Measurements from ENCODE around the gene HHEX. TPM values are rescaled to one million over a fixed set of nuclear protein-coding genes. Genes with fewer than 3 reads are reported as not detected.
"Not testable (repeated sequence)": the region's sequence is repeated elsewhere in the genome, so short reads cannot be mapped to it uniquely, and the experiment has no call there.

Gene HHEX
- total RNA-seq, 2 donors from 2014 or later: 96.5 to 113 TPM

DNA sequence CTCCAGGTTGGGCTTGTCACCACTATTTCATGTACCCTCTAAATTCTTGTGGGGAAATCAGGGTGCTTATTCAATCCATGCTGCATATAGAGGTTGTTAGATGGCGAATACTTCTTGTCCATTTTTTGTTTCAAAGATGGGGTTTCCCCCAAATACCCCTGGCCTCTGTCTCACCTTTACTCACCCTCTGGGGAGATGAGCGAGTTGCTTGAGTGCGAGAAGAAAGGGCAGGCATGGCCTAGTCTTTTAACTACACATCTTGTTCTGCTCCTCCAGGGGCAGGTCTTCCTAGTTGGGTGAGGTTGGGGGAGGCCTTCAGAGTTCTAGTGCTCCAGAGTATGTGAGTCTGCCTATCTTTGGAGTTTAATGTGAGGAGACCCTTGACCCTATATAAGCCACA is 46.2 kb downstream of the HHEX start:
- no peaks in the 10 kb centered on the region for H3K4me1 ChIP-seq (ENCODE audit: control insufficient read depth, insufficient read depth, low read length)
- H3K27ac Mint-ChIP-seq: no peak overlapping the region
- WGBS, 2 experiments (ENCODE audit: insufficient coverage in 1 of 2, insufficient read length in 1 of 2): 96 to 100% methylated on average over 1 to 3 of the region's 3 CpGs
- no peak overlapping the region for H3K4me3 ChIP-seq (ENCODE audit: low read length)
- no peaks in the 10 kb centered on the region for H3K36me3 Mint-ChIP-seq (ENCODE audit: low read depth)
- H3K27me3 ChIP-seq (ENCODE audit: control insufficient read depth, insufficient read depth, low read length, poor library complexity, severe bottlenecking): no peaks in the 10 kb centered on the region
- H3K4me1 Mint-ChIP-seq: no peaks in the 10 kb centered on the region
- TF ChIP-seq, protein P1, sequence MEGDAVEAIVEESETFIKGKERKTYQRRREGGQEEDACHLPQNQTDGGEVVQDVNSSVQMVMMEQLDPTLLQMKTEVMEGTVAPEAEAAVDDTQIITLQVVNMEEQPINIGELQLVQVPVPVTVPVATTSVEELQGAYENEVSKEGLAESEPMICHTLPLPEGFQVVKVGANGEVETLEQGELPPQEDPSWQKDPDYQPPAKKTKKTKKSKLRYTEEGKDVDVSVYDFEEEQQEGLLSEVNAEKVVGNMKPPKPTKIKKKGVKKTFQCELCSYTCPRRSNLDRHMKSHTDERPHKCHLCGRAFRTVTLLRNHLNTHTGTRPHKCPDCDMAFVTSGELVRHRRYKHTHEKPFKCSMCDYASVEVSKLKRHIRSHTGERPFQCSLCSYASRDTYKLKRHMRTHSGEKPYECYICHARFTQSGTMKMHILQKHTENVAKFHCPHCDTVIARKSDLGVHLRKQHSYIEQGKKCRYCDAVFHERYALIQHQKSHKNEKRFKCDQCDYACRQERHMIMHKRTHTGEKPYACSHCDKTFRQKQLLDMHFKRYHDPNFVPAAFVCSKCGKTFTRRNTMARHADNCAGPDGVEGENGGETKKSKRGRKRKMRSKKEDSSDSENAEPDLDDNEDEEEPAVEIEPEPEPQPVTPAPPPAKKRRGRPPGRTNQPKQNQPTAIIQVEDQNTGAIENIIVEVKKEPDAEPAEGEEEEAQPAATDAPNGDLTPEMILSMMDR (conservative IDR thresholded peaks at IDR 0.05): no peak
- no peak overlapping the region for H3K4me3 Mint-ChIP-seq
- no peak for DNase-seq
- no peaks in the 10 kb centered on the region for H3K9me3 ChIP-seq (ENCODE audit: control insufficient read depth, low read length)
- H3K9me3 Mint-ChIP-seq: no peaks in the 10 kb centered on the region
- H3K36me3 ChIP-seq (ENCODE audit: control insufficient read depth, insufficient read depth, low read length): no peaks in the 10 kb centered on the region
- H3K27ac ChIP-seq (ENCODE audit: low read depth, low read length): no peak overlapping the region
- H3K9ac ChIP-seq (ENCODE audit: extremely low read depth, low read length, poor library complexity, severe bottlenecking): no peak overlapping the region
- peaks cover 11% of the 10 kb centered on the region for H3K27me3 Mint-ChIP-seq (ENCODE audit: insufficient read depth)

DNA sequence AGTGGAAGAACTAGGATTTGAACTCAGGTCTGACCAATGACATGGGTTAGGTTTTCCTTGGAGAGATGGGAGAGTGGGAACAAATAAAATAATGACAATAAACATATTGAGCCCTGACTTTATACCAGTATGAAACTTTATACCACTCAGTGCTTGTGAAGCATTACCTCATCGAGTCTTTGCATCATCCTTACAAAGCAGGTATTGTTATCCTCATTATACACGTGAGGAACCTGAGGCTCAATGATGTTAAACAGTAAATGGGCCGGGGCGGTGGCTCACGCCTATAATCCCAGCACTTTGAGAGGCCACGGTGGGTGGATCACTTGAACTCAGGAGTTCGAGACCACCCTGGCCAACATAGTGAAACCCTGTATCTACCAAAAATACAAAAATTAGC is 47.7 kb downstream of the HHEX start:
- Mint-ChIP-seq H3K9me3 (no peaks in the 10 kb centered on the region), H3K27me3 (ENCODE audit: insufficient read depth) (peaks cover 7% of the 10 kb centered on the region), H3K4me3 (no peak overlapping the region), H3K4me1 (no peaks in the 10 kb centered on the region), H3K36me3 (ENCODE audit: low read depth) (no peaks in the 10 kb centered on the region), H3K27ac (no peak overlapping the region)
- 92 to 96% methylated on average over 7 of the region's 7 CpGs for WGBS, 2 experiments (ENCODE audit: insufficient coverage in 1 of 2, insufficient read length in 1 of 2)
- Histone ChIP-seq H3K4me1 (ENCODE audit: control insufficient read depth, insufficient read depth, low read length) (no peaks in the 10 kb centered on the region), H3K9me3 (ENCODE audit: control insufficient read depth, low read length) (no peaks in the 10 kb centered on the region), H3K27me3 (ENCODE audit: control insufficient read depth, insufficient read depth, low read length, poor library complexity, severe bottlenecking) (no peaks in the 10 kb centered on the region), H3K27ac (ENCODE audit: low read depth, low read length) (no peak overlapping the region), H3K9ac (ENCODE audit: extremely low read depth, low read length, poor library complexity, severe bottlenecking) (no peak overlapping the region), H3K36me3 (ENCODE audit: control insufficient read depth, insufficient read depth, low read length) (no peaks in the 10 kb centered on the region), H3K4me3 (ENCODE audit: low read length) (no peak overlapping the region)
- TF ChIP-seq, protein P1 (conservative IDR thresholded peaks at IDR 0.05): no peak
- DNase-seq: no peak

DNA sequence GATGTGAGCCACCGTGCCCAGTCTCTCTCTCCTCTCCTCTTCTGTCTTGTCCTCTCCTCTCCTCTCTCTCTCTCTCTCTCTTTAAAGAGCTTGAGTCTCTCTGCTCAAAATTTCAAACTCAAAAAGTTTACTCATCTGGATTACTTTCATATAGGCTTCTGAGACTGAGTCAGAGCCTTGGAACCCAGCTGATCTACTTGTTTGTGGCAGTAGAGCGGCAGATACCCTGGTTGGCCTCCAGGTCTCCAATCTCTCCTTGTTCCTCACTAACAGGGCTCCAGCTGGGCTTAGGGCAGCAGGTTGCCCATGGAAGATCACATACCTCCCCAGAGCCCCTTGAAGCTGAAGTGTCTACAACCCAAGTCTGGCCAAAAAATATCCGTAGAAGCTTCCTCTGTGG is 51.0 kb downstream of the HHEX start:
- no peak for DNase-seq
- H3K27me3 ChIP-seq (ENCODE audit: control insufficient read depth, insufficient read depth, low read length, poor library complexity, severe bottlenecking): no peaks in the 10 kb centered on the region
- no peaks in the 10 kb centered on the region for H3K36me3 ChIP-seq (ENCODE audit: control insufficient read depth, insufficient read depth, low read length)
- Mint-ChIP-seq H3K36me3 (ENCODE audit: low read depth) (no peaks in the 10 kb centered on the region), H3K27me3 (ENCODE audit: insufficient read depth) (peaks cover 2% of the 10 kb centered on the region), H3K27ac (no peak overlapping the region), H3K4me3 (no peak overlapping the region), H3K9me3 (no peaks in the 10 kb centered on the region), H3K4me1 (peaks cover 8% of the 10 kb centered on the region)
- TF ChIP-seq, protein P1 (conservative IDR thresholded peaks at IDR 0.05): no peak
- H3K4me3 ChIP-seq (ENCODE audit: low read length): no peak overlapping the region
- no peak overlapping the region for H3K9ac ChIP-seq (ENCODE audit: extremely low read depth, low read length, poor library complexity, severe bottlenecking)
- no peaks in the 10 kb centered on the region for H3K4me1 ChIP-seq (ENCODE audit: control insufficient read depth, insufficient read depth, low read length)
- WGBS, 2 experiments (ENCODE audit: insufficient coverage in 1 of 2, insufficient read length in 1 of 2): 83 to 91% methylated on average over 2 to 3 of the region's 3 CpGs
- H3K9me3 ChIP-seq (ENCODE audit: control insufficient read depth, low read length): no peaks in the 10 kb centered on the region
- H3K27ac ChIP-seq (ENCODE audit: low read depth, low read length): no peak overlapping the region

DNA sequence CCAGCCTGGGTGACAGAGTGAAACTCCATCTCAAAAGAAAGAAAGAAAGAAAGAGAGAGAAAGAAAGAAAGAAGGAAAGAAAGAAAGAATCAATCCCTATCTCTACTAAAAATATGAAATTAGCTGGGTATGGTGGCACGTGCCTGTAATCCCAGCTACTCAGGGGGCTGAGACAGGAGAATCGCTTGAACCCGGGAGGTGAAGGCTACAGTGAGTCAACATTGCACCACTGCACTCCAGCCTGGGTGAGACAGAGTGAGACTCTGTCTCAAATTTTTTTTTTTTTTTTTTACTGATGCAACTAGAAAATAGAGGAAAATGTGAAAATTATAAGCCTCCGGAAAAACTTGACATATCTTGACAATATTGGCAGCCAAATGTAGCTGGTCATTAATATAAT is 52.0 kb downstream of the HHEX start:
- H3K9ac ChIP-seq (ENCODE audit: extremely low read depth, low read length, poor library complexity, severe bottlenecking); H3K27me3 ChIP-seq (ENCODE audit: control insufficient read depth, insufficient read depth, low read length, poor library complexity, severe bottlenecking); H3K36me3 Mint-ChIP-seq (ENCODE audit: low read depth); H3K9me3 Mint-ChIP-seq; H3K4me3 ChIP-seq (ENCODE audit: low read length); H3K27ac ChIP-seq (ENCODE audit: low read depth, low read length); H3K36me3 ChIP-seq (ENCODE audit: control insufficient read depth, insufficient read depth, low read length); H3K27ac Mint-ChIP-seq; H3K9me3 ChIP-seq (ENCODE audit: control insufficient read depth, low read length); H3K4me1 ChIP-seq (ENCODE audit: control insufficient read depth, insufficient read depth, low read length); H3K4me3 Mint-ChIP-seq; DNase-seq; H3K4me1 Mint-ChIP-seq; H3K27me3 Mint-ChIP-seq (ENCODE audit: insufficient read depth): not testable (repeated sequence)
- 92 to 94% methylated on average over 3 to 4 of the region's 4 CpGs for WGBS, 2 experiments (ENCODE audit: insufficient coverage in 1 of 2, insufficient read length in 1 of 2)
